PFSK-1 (cell line): Measurements from ENCODE around the gene RNH1.

Experiments used
- POLR2AphosphoS5 ChIP-seq: IDR thresholded peaks from 2 replicates; pipeline ENCODE4 v1.6.1; 2012; ENCODE audit warnings: low read depth, mild to moderate bottlenecking, control low read depth, low read length, moderate library complexity
- REST ChIP-seq, 2 experiments: IDR thresholded peaks; 2 replicates each; pipeline versions ENCODE4 v1.6.1 to v1.8.0; 2011 to 2012; ENCODE audit warnings: low read depth in 2 of 2, low read length in 2 of 2, control low read depth in 1 of 2, inconsistent platforms in 1 of 2, mild to moderate bottlenecking in 1 of 2, moderate library complexity in 1 of 2; ENCODE audit not compliant: insufficient read depth in 1 of 2

- TF ChIP-seq POLR2AphosphoS5 (no peak; the same call in 1 of the 2 replicates), REST (IDR thresholded peaks at IDR 0.05; ENCODE audit: insufficient read depth in 1 of 2, low read depth in 2 of 2, low read length in 2 of 2) (no peak)
Measured at GRCh38 chr11:495537-495931, 11.5 kb downstream of the RNH1 start.
